HG03469 (cell line): ENCODE measurements around the gene RAD1.

ENCODE experiments used
- ATAC-seq: cut with Tn5 transposase; IDR thresholded peaks from one replicate; pipeline ENCODE4 v1.9.1; 2021; ENCODE audit warnings: mild to moderate bottlenecking, moderate library complexity, moderate number of reproducible peaks; ENCODE audit not compliant: unreplicated experiment

RAD1 gene

DNA sequence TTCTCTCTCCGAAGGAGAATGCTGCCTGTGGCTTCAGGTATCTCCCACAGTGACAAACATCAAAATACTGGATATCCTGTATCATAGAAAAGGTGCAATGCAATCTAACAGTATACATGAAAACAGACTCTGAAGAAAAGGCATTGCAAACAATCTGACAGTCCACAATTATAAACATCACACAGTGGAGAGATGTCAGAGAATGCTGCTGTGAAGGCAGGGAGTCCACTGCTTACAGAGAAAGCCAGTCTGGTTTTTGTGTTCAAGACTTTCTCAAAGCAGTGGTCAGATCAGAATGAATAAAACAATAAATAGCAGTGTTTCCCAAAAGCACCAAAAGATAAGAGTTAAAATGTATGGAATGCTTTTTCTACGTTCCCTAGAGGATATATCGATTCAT is 47.6 kb downstream of the RAD1 start:
- ATAC-seq = no peak

DNA sequence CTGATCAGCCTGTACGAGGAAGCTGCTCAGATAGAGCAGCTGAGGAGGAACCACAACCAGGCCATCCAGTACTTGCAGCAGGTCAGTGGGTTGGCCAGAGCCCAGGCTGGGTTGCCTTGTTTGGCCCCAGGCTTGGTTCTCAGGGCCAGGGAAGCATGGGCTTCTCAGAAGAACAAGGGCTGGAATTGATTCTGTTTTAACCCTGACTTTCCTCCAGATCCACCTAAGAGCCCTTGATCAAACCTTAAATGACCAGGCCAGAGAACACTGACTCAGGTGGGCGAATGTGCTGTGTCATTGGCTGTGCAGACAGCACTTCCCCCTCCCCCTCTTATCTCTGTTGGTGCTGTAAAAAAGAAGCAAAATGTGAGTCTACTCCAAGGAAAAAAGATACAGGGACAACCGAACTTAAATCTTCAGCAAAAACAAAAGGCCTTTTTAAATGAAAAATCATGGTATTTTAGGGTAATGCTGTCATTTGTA is 48.3 kb downstream of the RAD1 start:
- ATAC-seq = no peak

DNA sequence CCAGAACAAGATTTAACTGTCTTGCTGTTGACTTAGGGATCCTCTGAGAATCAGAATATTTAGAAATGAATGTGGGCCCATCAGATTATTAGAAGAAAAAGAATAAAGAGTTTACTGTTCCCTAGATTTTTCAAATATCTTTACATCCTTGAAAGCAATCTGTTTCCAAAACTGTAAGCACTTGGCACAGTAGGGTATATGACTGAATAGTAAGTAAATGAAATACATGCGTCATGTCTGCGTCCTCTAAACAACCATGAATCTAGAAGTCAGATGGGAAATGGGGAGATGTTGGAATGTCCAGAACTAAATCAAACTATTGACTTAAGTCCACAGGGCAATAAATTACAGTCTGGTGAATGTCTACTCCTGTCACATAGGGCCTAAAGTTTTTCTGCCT is 50.2 kb downstream of the RAD1 start:
- ATAC-seq = no peak

DNA sequence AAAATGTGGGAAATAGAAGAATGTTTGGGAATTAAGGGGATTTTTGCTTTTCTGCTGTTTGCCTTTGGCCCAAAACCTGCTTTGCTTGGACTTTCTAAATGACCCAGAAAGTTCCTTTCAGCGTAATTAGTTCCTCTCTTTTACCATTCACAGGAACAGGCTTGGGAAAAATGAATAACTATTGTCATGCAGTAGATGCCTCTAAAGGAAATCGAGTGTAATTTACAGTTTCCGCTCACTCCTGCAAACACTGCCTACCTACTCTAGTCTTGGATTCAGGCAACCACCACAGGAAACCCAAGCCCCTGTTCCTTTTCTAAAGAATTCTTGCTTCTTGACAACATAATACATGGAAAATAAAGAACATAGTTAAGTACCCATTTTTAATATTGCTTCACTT is 51.4 kb downstream of the RAD1 start:
- ATAC-seq = no peak

DNA sequence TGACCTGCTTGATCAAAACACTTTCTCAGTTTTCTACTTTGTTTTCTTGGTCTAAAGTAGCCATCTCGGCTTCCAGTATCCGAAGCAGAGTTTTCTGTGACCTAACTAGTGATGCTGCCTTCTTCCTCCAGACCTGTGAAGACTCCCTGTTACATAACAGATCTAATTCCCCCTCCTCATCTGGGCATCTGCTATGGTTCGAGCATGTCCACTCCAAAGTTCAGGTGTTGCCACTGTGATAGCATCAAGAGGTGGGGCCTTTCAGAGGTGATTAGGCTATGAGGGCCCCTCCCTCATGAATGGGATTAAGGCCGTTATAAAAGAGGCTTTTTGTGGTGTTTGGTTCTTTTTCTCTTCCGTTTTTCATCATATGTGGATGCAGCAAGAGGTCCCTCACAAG is 56.1 kb downstream of the RAD1 start:
- ATAC-seq = no peak

DNA sequence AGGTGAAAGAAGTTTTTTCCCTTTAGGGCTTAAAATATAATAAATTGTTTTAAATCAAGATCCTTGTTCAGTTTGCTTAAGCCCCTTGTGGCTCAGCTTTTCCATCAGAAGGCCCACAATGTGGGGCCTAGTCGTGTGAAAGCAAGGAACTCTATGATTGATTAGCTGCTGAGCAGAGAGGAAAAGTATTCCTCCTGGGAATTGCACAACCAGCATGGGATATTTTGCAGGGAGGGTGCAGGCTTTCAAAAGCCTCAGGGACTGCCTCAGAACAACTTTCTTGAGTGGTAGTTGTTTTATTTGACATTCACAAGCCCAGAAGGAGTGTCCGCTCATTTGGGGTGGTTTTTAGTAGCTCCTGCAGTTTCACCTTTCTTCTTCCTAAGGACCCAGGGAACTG is 56.5 kb downstream of the RAD1 start:
- ATAC-seq = no peak

DNA sequence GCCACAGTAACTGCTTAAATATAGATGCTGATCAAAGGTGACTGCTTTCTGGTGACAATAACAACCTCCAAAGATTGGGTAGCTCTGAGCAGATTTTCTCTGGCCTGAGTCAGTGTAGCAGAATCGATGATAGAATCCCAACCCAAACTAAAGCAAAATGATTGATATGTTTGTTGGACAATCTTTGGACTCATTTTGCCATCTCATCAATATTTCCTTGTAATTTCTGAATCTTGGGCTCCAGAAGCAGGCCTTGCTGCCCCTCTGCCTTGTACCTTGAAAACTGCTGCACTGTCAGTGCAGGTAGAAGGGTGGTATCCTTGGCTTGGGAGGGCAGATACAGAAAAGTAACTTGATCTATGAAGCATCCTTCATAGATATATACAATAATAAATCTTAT is 57.4 kb downstream of the RAD1 start:
- ATAC-seq = no peak

DNA sequence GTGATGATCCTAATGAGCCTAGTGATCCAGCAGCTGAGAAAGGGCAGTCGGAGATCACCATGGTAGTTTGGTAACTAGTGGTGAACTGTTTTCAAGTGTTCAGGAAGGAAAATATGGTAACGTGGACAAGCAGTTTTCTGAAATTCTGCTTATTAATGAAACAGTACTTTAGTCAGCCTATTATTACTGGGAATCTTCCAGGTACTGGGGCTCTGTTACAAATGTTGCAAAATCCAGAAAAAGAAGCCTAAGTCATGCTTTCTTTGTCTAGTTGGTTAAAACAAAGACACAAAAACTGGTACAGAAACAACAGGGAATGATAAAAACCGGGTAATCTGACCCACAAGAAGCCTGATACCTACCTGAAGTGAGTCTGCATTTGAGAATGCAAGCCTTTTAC is 58.1 kb downstream of the RAD1 start:
- ATAC-seq = no peak
